GM18526 (cell line): ENCODE measurements around the gene IDE.
A peak's percentile ranks its signal among the peaks of the same experiment; 100 is the strongest.

Experiments
- POLR2A ChIP-seq: IDR thresholded peaks from 3 replicates; pipeline ENCODE4 v1.6.1; 2011; ENCODE audit not compliant: insufficient read length; ENCODE audit errors: extremely low read depth

Gene IDE

GRCh38 chr10:92573798-92574547, at the start of gene IDE:
Gene IDE (minus strand): TSS chr10:92574093. CDS start chr10:92574019, 74 bp downstream.
- peak; percentile 78 for TF ChIP-seq POLR2A

- no peak for TF ChIP-seq POLR2A
Observed at GRCh38 chr10:92619368-92619767, 45.5 kb upstream of the IDE start.

- no peak for TF ChIP-seq POLR2A
Observed at GRCh38 chr10:92615515-92615914, 41.6 kb upstream of the IDE start.

- no peak for TF ChIP-seq POLR2A
Observed at GRCh38 chr10:92604841-92605240, 30.9 kb upstream of the IDE start.

GRCh38 chr10:92598321-92598720, 24.4 kb upstream of the IDE start:
- no peak for TF ChIP-seq POLR2A

- TF ChIP-seq POLR2A = no peak
Observed at GRCh38 chr10:92595505-92595904, 21.6 kb upstream of the IDE start.

GRCh38 chr10:92593619-92594588, 20.0 kb upstream of the IDE start:
- TF ChIP-seq POLR2A = no peak

GRCh38 chr10:92592761-92593618, 19.1 kb upstream of the IDE start, which contains the start of gene KIF11:
Gene KIF11 (plus strand): TSS chr10:92593130. CDS start chr10:92593376, 246 bp downstream.
- peak; percentile 95 for TF ChIP-seq POLR2A

GRCh38 chr10:92591550-92592022, 17.7 kb upstream of the IDE start:
- peak; percentile 87 for TF ChIP-seq POLR2A

- TF ChIP-seq POLR2A = no peak
Observed at GRCh38 chr10:92590623-92591549, 17.0 kb upstream of the IDE start.

- TF ChIP-seq POLR2A = no peak
Observed at GRCh38 chr10:92575961-92576360, 2.1 kb upstream of the IDE start.

- TF ChIP-seq POLR2A = no peak
Observed at GRCh38 chr10:92574548-92575261, 812 bp upstream of the IDE start.

GRCh38 chr10:92573091-92573797, 649 bp downstream of the IDE start:
- no peak for TF ChIP-seq POLR2A
